GM12878 (cell line): ENCODE results near the gene FKBP7. TPM values are rescaled to one million over a fixed set of nuclear protein-coding genes. Genes with fewer than 3 reads are reported as not detected.

Source experiments
- ATAC-seq: fragments of 200-7000 bp; cut with Tn5 transposase; 3 replicates; pipeline ENCODE4 v1.9.1; 2020; ENCODE audit warnings: mild to moderate bottlenecking, moderate library complexity
- BruUV-seq: library from RNA; stranded (reverse); fragments of 400-500 nt; replicated peaks from 2 replicates; lab custom pipeline; 2021; lab: Mats Ljungman, UMichigan
- CTCF ChIA-PET: fragments of 300-600 bp; sonication (Branson Sonifier 250); formaldehyde crosslinking; extraction: SDS; loops from one replicate; lab custom pipeline; 2021; ENCODE audit warnings: inconsistent platforms; lab: Yijun Ruan, JAX
- POLR2A ChIA-PET: fragments of 350-600 bp; formaldehyde crosslinking; extraction: SDS; loops from one replicate; lab custom pipeline; 2021; ENCODE audit warnings: inconsistent platforms; lab: Charles Lee
- RAD21 ChIA-PET: fragments of 300-600 bp; sonication (Branson Sonifier 250); formaldehyde crosslinking; loops from one replicate; lab custom pipeline; 2023; ENCODE audit warnings: antibody characterized with exemption; ENCODE audit not compliant: unreplicated experiment; lab: Charles Lee
- SMC1A ChIA-PET: fragments of 300-600 bp; sonication (Branson Sonifier 250); formaldehyde crosslinking; loops from one replicate; lab custom pipeline; 2023; ENCODE audit not compliant: unreplicated experiment, uncharacterized antibody; lab: Charles Lee
- DNase-seq: peaks from one replicate; pipeline ENCODE4 v3.0.0-alpha.2; 2011; ENCODE audit warnings: low read depth, low spot score
- FAIRE-seq: peaks from 3 replicates; lab custom pipeline; 2011; peaks lifted over from hg19 to GRCh38; lab: Jason Lieb, UNC
- H2AFZ ChIP-seq: 2 replicates; pipeline ENCODE4 v1.6.0; 2011; ENCODE audit warnings: low read depth, low read length, control low read depth; ENCODE audit not compliant: control insufficient read depth
- H3K27ac ChIP-seq: 2 replicates; pipeline ENCODE4 v1.5.1; 2011; ENCODE audit warnings: control low read depth; ENCODE audit not compliant: control insufficient read depth, insufficient read depth
- H3K27me3 ChIP-seq, 2 experiments: replicated peaks in 1 of 2; 2 replicates each; pipeline versions ENCODE4 v1.6.0 to v1.6.1; 2011; ENCODE audit warnings: low read length in 1 of 2; ENCODE audit not compliant: control insufficient read depth in 2 of 2, insufficient read depth in 2 of 2
- H3K36me3 ChIP-seq, 2 experiments: 2 replicates each; pipeline ENCODE4 v1.5.1; 2011; ENCODE audit warnings: low read length in 1 of 2; ENCODE audit not compliant: control insufficient read depth in 2 of 2, insufficient read depth in 2 of 2
- H3K4me1 ChIP-seq: 2 replicates; pipeline ENCODE4 v1.6.1; 2011; ENCODE audit warnings: mild to moderate bottlenecking, low read length, moderate library complexity, mixed read lengths; ENCODE audit not compliant: control insufficient read depth, insufficient read depth
- H3K4me2 ChIP-seq: 2 replicates; pipeline ENCODE4 v1.6.0; 2011; ENCODE audit warnings: control low read depth; ENCODE audit not compliant: control insufficient read depth, insufficient read depth
- H3K4me3 ChIP-seq: fragments of 200-600 bp; sonication (generic); 2 replicates; pipeline ENCODE4 v1.5.1; 2016
- H3K79me2 ChIP-seq: 2 replicates; pipeline ENCODE4 v1.6.0; 2011; ENCODE audit warnings: low read length; ENCODE audit not compliant: control insufficient read depth, insufficient read depth
- H3K9ac ChIP-seq: 2 replicates; pipeline ENCODE4 v1.8.0; 2011; ENCODE audit warnings: low read length, control low read depth, mixed read lengths; ENCODE audit not compliant: control insufficient read depth, insufficient read depth
- H3K9me3 ChIP-seq: replicated peaks from 3 replicates; pipeline ENCODE4 v1.5.1; 2011; ENCODE audit warnings: mild to moderate bottlenecking, low read length; ENCODE audit not compliant: control insufficient read depth, insufficient read depth
- H4K20me1 ChIP-seq: 2 replicates; pipeline ENCODE4 v1.6.0; 2011; ENCODE audit not compliant: control insufficient read depth, insufficient read depth
- CHD4 ChIP-seq: fragments of 200-600 bp; sonication (generic); IDR thresholded peaks from 2 replicates; pipeline ENCODE4 v1.6.1; 2016; ENCODE audit warnings: mild to moderate bottlenecking
- E2F8 ChIP-seq: fragments of 450-650 bp; IDR thresholded peaks from 2 replicates; pipeline ENCODE4 v1.6.1; 2018; ENCODE audit warnings: mild to moderate bottlenecking, low read depth, moderate library complexity; ENCODE audit not compliant: partially characterized antibody
- EP300 ChIP-seq, 2 experiments: fragments of 150-350 bp in 1 of 2; IDR thresholded peaks; 2 replicates each; pipeline ENCODE4 v1.6.1; 2011 to 2012; ENCODE audit warnings: low read depth in 2 of 2, low read length in 2 of 2, borderline replicate concordance in 1 of 2, improper control_type of control experiment in 1 of 2, inconsistent platforms in 1 of 2; ENCODE audit not compliant: control insufficient read depth in 1 of 2
- HDGF ChIP-seq: fragments of 450-650 bp; IDR thresholded peaks from 2 replicates; pipeline ENCODE4 v1.6.1; 2016; ENCODE audit warnings: antibody characterized with exemption
- KDM1A ChIP-seq: fragments of 200-600 bp; sonication (generic); IDR thresholded peaks from 2 replicates; pipeline ENCODE4 v1.6.1; 2016; ENCODE audit warnings: borderline replicate concordance
- MTA3 ChIP-seq: IDR thresholded peaks from 2 replicates; pipeline ENCODE4 v1.6.1; 2012; ENCODE audit warnings: low read length, inconsistent platforms, borderline replicate concordance
- MXI1 ChIP-seq: fragments of 150-350 bp; IDR thresholded peaks from 2 replicates; pipeline ENCODE4 v1.6.1; 2011; ENCODE audit warnings: low read depth, mild to moderate bottlenecking, inconsistent platforms, low read length, improper control_type of control experiment
- NKRF ChIP-seq: fragments of 450-650 bp; conservative IDR thresholded peaks from 2 replicates; pipeline ENCODE4 v1.6.1; 2017; ENCODE audit warnings: mild to moderate bottlenecking, moderate library complexity
- PAX8 ChIP-seq: fragments of 450-650 bp; IDR thresholded peaks from 2 replicates; pipeline ENCODE4 v1.6.1; 2017; ENCODE audit warnings: mild to moderate bottlenecking, moderate library complexity
- SP1 ChIP-seq: IDR thresholded peaks from one replicate; pipeline ENCODE4 v1.6.1; 2011; ENCODE audit warnings: low read depth, low read length
- SUZ12 ChIP-seq: fragments of 200-600 bp; sonication (generic); IDR thresholded peaks from one replicate; pipeline ENCODE4 v1.6.1; 2018; ENCODE audit warnings: antibody characterized with exemption, mild to moderate bottlenecking; ENCODE audit not compliant: unreplicated experiment
- WGBS: methylation state at CpG from one replicate; pipeline ENCODE4 v1.1.6; 2016; ENCODE audit warnings: low lambda C conversion rate; ENCODE audit not compliant: insufficient replicate concordance, insufficient coverage; ENCODE audit errors: missing lambda C conversion rate; 5-methylcytosine and 5-hydroxymethylcytosine counted together
- in situ Hi-C: fragments of 300-500 bp; cut with MboI; formaldehyde crosslinking; loops from 9 replicates; pipeline ENCODE4 v1.14.3; 2018; ENCODE audit warnings: mixed read lengths
- intact Hi-C: fragments of 100-400 bp; cut with micrococcal nuclease; formaldehyde crosslinking; loops from one replicate; pipeline ENCODE4 v1.14.2; 2022; ENCODE audit not compliant: unreplicated experiment
- polyA plus RNA-seq, 11 experiments: library from polyadenylated mRNA; depleted of rRNA in 4 of 11; unstranded in 6 of 11; stranded (reverse) in 5 of 11; fragments of >200 nt; fragmentation: Nextera tagmentation in 4 of 11; fragmentation: Illumina TruSeq in 1 of 11; extraction: Ambion mirVana in 4 of 11; extraction: Trizol in 1 of 11; gene quantifications; 1 replicate in 1 of 11; 2 replicates in 10 of 11; pipeline versions ENCODE4 v1.2.1 to v1.2.3, GENCODE V29; 2011 to 2016; ENCODE audit warnings: inconsistent platforms in 2 of 11, missing spikeins in 2 of 11, low read depth in 1 of 11
- total RNA-seq, 4 experiments: library from RNA; depleted of rRNA in 3 of 4; stranded (reverse); fragments of >200 nt in 3 of 4; fragmentation: Illumina TruSeq in 1 of 4; extraction: Trizol in 1 of 4; gene quantifications; 2 replicates each; pipeline versions ENCODE4 v1.2.1 to v1.2.3, GENCODE V29; 2013 to 2021
- TF ChIP-seq, protein P1 (sequence below): fragments of 450-650 bp; IDR thresholded peaks from 2 replicates; pipeline ENCODE4 v1.6.1; 2017; ENCODE audit warnings: mild to moderate bottlenecking, moderate library complexity

Gene FKBP7
- total and polyA plus RNA-seq, 10 of the 15 experiments (the other 5 are each of a cell fraction or from before 2014, with no cell fraction given) = 5.6 to 16.7 (median 12.5) TPM

DNA sequence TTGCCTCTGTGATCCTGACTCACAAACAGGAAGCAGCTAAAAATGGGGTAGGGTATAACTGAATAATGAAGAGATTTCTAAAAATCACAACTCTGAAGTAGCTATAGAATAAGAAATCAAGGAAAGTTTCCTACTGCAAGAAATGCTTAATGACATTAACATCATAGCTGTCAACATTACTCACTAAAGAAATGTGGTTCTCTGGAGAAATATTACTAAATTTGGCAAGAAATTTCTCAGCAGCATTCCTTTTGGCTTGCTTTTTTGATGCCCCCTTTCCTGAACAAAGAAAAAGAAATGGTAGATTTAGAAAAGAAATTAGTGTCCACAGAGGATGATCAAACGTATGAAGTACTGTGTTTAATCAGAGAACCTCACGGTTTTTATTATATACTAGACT is 37.0 kb downstream of the FKBP7 start:
- RAD21 ChIA-PET = interaction anchor here (1.5 kb wide), 1 partner anchor 27 kb away, joined by 3 read pairs; no protein-coding TSS in a partner anchor

More for the DNA sequence above, 37.0 kb downstream of the FKBP7 start:
- no peak for FAIRE-seq
- no peaks in the 10 kb centered on the region for H3K9me3 ChIP-seq
- no peak overlapping the region for H3K4me3 ChIP-seq
- no peak for TF ChIP-seq SUZ12
- TF ChIP-seq HDGF = no peak
- no peak for TF ChIP-seq CHD4
- TF ChIP-seq, protein P1, sequence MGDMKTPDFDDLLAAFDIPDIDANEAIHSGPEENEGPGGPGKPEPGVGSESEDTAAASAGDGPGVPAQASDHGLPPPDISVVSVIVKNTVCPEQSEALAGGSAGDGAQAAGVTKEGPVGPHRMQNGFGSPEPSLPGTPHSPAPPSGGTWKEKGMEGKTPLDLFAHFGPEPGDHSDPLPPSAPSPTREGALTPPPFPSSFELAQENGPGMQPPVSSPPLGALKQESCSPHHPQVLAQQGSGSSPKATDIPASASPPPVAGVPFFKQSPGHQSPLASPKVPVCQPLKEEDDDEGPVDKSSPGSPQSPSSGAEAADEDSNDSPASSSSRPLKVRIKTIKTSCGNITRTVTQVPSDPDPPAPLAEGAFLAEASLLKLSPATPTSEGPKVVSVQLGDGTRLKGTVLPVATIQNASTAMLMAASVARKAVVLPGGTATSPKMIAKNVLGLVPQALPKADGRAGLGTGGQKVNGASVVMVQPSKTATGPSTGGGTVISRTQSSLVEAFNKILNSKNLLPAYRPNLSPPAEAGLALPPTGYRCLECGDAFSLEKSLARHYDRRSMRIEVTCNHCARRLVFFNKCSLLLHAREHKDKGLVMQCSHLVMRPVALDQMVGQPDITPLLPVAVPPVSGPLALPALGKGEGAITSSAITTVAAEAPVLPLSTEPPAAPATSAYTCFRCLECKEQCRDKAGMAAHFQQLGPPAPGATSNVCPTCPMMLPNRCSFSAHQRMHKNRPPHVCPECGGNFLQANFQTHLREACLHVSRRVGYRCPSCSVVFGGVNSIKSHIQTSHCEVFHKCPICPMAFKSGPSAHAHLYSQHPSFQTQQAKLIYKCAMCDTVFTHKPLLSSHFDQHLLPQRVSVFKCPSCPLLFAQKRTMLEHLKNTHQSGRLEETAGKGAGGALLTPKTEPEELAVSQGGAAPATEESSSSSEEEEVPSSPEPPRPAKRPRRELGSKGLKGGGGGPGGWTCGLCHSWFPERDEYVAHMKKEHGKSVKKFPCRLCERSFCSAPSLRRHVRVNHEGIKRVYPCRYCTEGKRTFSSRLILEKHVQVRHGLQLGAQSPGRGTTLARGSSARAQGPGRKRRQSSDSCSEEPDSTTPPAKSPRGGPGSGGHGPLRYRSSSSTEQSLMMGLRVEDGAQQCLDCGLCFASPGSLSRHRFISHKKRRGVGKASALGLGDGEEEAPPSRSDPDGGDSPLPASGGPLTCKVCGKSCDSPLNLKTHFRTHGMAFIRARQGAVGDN = no peak
- TF ChIP-seq EP300 (IDR thresholded peaks at IDR 0.05; ENCODE audit: borderline replicate concordance in 1 of 2, control insufficient read depth in 1 of 2, low read depth in 2 of 2, low read length in 2 of 2) = no peak
- TF ChIP-seq E2F8 = no peak
- TF ChIP-seq NKRF = no peak
- TF ChIP-seq MXI1 = no peak
- TF ChIP-seq KDM1A = no peak
- TF ChIP-seq MTA3 = no peak
- TF ChIP-seq SP1 = no peak
- no peak for TF ChIP-seq PAX8
- TF ChIP-seq, all 136 proteins: peak for 0
- Histone ChIP-seq H3K4me1 (no peaks in the 10 kb centered on the region), H3K27ac (no peak overlapping the region), H3K36me3 (peaks cover 3 to 41% of the 10 kb centered on the region in 2 experiments), H3K79me2 (no peaks in the 10 kb centered on the region; the same call in 1 of the 2 replicates), H4K20me1 (no peaks in the 10 kb centered on the region), H2AFZ (no peak overlapping the region), H3K27me3 (no peaks in the 10 kb centered on the region), H3K9ac (no peak overlapping the region), H3K4me2 (no peak overlapping the region)
- ATAC-seq (no peak), DNase-seq (no peak)
- in situ Hi-C loops (no loop called here), intact Hi-C loops (no loop called here)
- WGBS = 100% methylated on average over 2 of the region's 2 CpGs
- BruUV-seq = no TSS peak
- ChIA-PET SMC1A (interaction anchor here (1.1 to 2.3 kb wide), 3 partner anchors 11 to 37 kb away, joined by 3 to 6 read pairs (median 3); no protein-coding TSS in a partner anchor), POLR2A (interaction anchor here (0.7 to 1.4 kb wide), 2 partner anchors 8 to 15 kb away, joined by 4 read pairs; no protein-coding TSS in a partner anchor), CTCF (interaction anchor here (1.3 to 2.8 kb wide), 4 partner anchors 8 to 44 kb away, joined by 4 to 10 read pairs (median 6); no protein-coding TSS in a partner anchor)
